Sigmoid colon (tissue), 4 donors: ENCODE data around the gene ADGRA3.

ENCODE experiments used
- POLR2AphosphoS5 ChIP-seq, 4 donors: sonication (generic); formaldehyde crosslinking; IDR thresholded peaks; one replicate each; pipeline ENCODE4 v1.6.1; 2017; ENCODE audit warnings: antibody characterized with exemption in 4 of 4
- TF ChIP-seq, protein P1 (sequence below), 4 experiments: fragments of 450-650 bp in 3 of 4; fragments of 200-600 bp in 1 of 4; IDR thresholded peaks; one replicate each; pipeline ENCODE4 v1.5.1; 2016 to 2019; ENCODE audit warnings: antibody characterized with exemption in 4 of 4, mild to moderate bottlenecking in 3 of 4, moderate library complexity in 2 of 4

DNA sequence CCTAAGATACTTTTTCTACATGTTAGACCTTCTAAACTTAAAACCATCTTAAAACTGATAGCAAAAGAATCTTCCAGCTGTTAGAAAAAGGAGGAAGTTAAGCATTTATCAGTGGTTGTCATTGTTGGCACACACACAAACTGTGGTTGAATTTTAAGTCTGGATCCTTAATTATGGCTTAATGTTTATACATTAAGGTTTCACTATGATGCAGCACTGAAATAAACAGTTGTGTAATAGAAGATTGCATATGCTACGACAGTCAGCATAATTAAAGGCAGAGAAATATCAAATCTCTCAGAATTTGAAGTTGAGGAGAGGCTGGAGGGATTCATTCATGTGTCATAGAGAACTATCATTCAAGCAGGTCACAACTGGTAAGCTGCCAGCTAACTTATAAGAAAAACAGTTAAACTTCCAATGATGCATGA lies 32.3 kb downstream of the ADGRA3 start:
- TF ChIP-seq, protein P1, sequence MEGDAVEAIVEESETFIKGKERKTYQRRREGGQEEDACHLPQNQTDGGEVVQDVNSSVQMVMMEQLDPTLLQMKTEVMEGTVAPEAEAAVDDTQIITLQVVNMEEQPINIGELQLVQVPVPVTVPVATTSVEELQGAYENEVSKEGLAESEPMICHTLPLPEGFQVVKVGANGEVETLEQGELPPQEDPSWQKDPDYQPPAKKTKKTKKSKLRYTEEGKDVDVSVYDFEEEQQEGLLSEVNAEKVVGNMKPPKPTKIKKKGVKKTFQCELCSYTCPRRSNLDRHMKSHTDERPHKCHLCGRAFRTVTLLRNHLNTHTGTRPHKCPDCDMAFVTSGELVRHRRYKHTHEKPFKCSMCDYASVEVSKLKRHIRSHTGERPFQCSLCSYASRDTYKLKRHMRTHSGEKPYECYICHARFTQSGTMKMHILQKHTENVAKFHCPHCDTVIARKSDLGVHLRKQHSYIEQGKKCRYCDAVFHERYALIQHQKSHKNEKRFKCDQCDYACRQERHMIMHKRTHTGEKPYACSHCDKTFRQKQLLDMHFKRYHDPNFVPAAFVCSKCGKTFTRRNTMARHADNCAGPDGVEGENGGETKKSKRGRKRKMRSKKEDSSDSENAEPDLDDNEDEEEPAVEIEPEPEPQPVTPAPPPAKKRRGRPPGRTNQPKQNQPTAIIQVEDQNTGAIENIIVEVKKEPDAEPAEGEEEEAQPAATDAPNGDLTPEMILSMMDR (IDR thresholded peaks at IDR 0.05) = no peak
- TF ChIP-seq POLR2AphosphoS5 (IDR thresholded peaks at IDR 0.05) = no peak
